Limb (tissue), 2 donors: ENCODE results near the gene SLC25A27.

Source experiments
- DNase-seq, 2 donors: peaks; one replicate each; pipeline ENCODE4 v3.0.0-alpha.2; 2016; ENCODE audit errors: extremely low spot score in 2 of 2

Gene SLC25A27

GRCh38 chr6:46651006-46651405, 1.8 kb upstream of the SLC25A27 start:
- no peak for DNase-seq

DNA sequence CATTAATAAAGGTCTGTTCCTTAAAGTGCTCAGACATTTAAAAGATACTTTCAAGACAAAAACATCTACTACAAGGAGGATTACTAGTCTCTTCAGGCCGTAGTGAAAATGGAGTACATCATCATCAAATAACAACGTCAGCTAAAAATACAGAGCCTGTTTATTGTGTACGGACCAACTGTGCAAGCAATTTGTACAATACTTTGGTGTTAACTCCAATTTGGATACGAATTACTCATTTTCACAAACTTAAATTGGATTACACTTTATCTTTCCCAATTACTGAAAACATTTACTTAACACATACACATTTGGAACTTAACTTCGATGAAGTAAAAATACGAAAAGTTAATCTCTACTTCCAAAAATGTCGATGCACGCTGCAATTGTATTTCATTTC, 959 bp upstream of the SLC25A27 start:
- no peak for DNase-seq

DNA sequence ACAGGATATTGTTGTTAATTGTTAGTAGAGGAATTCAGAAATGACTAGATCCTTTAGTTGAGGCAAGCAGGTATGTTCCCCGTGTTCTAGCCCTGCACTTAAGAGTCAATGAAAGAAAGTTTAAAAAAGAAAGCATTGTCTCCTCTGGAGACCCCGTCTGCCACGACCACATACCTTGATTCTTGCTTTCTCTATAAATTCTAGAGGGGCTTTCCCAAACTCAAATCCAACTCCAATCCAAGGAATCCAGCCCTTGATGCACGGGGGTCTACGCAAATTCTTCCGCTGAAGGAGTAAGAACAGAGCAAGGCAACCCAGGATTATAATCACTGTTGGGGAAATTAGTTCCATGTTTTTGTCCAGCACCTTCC, 558 bp upstream of the SLC25A27 start:
- no peak for DNase-seq

- no peak for DNase-seq
These were observed 842 bp downstream of the SLC25A27 start for GRCh38 chr6:46653439-46654195.

DNA sequence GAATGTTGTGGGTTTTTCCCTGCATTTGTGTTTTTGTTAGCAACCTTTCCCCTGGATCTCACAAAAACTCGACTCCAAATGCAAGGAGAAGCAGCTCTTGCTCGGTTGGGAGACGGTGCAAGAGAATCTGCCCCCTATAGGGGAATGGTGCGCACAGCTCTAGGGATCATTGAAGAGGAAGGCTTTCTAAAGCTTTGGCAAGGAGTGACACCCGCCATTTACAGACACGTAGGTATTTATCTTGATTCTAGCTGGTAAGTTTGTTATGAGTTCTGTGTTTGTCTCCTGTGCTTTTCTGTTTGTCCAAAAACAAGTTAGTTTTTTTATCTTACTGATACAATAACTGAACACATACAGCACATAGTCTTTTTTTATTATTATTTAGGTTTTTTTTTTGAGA, 3.0 kb downstream of the SLC25A27 start:
- no peak for DNase-seq

DNA sequence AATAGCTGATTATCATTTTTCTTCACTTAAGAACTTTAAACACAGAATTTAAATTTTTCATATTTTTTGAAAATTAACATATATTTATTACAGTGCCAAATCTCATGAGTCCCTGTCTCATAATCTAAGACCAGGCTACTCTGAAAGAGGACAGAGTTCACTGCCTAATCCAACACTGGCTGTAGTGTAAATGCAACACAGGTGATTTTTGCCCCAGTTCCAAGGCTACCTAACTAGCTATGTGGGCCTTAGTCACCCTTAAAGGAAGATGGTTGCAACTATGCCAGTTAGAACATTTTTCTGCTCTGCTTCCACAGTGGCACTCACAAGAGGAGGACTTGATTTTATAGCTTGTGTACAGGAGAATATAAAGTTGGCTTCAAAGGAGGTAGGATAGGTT, 4.9 kb downstream of the SLC25A27 start:
- DNase-seq: no peak

DNA sequence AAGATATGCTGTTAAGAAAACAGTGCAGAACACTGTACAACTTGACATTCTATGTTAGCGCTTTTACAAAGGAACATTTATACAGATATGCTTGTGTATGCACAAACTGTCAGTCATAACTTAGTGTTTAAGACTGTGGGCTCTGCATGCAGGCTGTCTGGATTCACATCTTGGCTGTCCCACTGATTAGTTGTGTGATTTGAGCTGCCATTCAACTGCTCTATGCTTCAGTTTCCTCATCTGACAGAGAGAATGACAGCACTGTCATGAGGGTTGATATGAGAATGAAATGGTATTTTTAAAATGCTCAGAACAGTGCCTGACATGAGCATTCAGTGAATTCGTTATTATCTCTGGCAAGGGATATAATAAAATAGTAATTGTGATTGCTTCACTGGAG, 8.7 kb downstream of the SLC25A27 start:
- DNase-seq: no peak

GRCh38 chr6:46667377-46667776, 14.6 kb downstream of the SLC25A27 start:
- DNase-seq: no peak

DNA sequence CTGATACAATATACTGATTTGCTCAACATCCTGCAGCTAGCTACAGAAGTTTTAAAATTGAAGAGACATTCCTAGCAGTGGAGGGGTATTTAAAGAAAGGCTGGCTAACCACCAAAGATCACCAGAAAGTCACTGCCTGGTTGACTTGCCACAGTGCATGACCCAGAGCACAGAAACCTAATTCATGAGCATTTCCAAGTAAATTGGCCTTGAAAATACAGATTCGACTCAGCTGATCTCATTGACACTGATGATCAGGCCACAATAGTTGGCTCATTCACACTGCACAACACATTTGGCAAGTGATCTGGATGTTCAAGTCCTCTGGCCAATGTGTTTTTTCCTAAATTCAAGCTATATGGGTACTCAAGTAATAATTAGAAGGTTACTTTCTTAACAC, 21.6 kb downstream of the SLC25A27 start:
- DNase-seq: no peak

DNA sequence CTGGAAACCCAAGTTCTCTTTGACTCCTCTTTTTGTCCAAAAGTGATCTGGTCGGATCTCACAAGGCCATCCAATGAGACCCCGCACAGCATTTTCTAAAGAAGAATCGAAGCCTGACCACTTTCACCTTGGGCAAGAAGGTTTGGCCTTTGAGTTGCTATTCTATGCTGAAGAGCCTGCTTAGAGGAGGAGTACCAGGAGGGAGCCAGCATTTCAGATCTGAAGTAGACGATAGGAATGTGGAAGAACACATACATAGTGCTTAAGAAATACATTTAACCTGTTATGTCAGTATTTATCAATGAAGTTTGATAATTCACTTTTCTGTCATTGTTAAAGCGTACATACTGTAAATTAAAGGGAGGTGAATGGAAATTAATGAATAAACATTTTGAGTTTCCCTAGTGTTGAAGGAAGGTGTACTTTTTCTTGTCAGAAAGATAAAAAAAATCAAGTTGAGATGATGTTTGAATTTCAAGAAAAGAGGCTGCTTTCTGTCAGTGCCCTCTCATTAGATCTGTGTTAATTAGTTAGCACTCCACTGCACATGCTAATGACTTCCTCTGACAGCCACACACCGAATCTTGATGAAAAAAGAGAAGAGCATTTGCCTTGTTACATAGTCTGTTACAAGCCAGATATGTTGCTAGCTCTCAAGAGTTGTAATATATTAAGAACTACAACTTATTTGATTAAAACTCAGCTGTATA, 24.0 kb downstream of the SLC25A27 start:
- no peak for DNase-seq

GRCh38 chr6:46677314-46677654, 24.5 kb downstream of the SLC25A27 start:
- DNase-seq: no peak

DNA sequence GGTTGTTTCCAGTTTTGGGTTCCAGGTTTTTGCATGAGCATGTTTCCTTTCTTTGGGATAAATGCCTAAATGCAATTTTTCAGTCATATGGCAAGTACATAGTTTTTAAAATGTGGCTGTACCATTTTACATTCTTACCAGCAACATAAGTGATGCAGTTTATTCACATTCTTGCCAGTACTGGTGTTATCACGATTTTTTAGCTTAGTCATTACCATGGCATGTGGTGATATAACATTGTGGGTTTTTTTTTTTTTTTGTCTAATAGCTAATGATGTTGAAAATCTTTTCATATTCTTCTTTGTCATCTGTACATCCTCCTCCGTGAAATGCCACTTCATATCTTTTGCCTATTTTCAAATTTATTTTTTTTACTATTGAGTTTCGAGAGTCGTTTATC, 32.0 kb downstream of the SLC25A27 start:
- DNase-seq: no peak

DNA sequence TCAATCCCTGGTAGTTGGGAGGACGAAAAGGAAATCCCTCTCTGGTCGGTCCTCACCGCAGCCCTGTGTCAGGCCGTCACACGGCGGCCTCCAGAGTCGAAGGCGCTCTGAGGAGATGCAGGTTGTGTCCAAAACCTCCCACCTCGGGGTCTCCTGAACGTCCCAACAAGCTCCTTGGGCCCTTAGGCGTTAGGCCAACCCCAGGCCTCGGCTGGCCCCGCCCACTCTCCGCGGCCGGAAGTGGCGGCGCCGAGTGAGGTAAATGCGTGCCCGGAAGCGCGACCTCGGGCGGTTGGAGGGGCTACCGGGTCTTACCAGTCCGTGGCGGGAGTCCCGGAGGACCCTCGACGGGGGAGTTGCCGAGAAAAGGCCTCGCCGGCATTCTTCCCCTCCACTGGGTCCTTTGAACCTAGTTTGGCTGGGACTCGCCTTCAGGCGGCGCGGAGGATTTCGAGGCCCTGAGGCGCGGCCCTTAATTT, 34.9 kb downstream of the SLC25A27 start, which contains the start of gene TDRD6:
Gene TDRD6, plus strand, starts transcription at position 267 of the 479 bp plus-strand sequence. CDS start 244 bp downstream, outside the sequence.
- DNase-seq: no peak

GRCh38 chr6:46688117-46688965, 35.6 kb downstream of the SLC25A27 start:
- no peak for DNase-seq

- DNase-seq: no peak
These were observed 36.2 kb downstream of the SLC25A27 start for GRCh38 chr6:46688966-46689335.

GRCh38 chr6:46689657-46690056, 36.9 kb downstream of the SLC25A27 start:
- DNase-seq: no peak

GRCh38 chr6:46690141-46690755, 37.5 kb downstream of the SLC25A27 start:
- DNase-seq: peak in 1 of 2 donors; percentile 28

DNA sequence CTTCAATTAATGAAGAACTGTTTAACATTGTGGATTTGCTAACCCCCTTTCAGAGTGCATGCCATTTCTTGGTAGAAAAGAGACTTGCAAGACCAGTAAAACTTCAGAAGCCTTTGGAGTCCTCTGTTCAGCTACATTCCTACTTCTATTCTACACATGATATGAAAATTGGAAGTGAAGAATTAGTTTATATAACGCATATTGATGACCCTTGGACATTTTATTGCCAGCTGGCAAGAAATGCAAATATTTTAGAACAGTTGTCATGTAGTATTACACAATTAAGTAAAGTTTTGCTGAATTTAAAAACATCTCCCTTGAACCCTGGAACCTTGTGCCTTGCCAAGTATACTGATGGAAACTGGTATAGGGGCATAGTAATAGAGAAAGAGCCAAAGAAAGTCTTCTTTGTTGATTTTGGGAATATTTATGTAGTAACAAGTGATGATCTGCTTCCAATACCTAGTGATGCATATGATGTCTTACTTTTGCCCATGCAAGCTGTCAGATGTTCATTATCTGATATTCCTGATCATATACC, 38.2 kb downstream of the SLC25A27 start:
- DNase-seq: no peak

DNA sequence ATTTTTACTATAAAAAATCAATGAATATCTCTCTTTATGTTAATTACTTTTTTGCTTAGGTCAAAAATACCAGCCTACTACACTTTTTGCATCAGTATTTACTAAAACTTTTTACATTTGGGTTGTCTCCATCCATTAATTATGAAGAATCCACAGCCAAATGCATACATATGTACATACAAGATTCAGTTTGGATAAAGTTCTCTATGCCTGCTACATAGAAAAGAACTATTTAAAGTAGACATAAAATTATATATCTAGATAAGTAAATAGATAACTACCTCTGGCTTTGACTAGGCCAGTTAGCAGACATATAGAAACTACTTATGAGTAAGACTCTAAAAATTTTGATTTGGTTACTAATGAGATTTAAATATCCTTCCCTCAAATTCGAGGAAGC, 47.2 kb downstream of the SLC25A27 start:
- no peak for DNase-seq

DNA sequence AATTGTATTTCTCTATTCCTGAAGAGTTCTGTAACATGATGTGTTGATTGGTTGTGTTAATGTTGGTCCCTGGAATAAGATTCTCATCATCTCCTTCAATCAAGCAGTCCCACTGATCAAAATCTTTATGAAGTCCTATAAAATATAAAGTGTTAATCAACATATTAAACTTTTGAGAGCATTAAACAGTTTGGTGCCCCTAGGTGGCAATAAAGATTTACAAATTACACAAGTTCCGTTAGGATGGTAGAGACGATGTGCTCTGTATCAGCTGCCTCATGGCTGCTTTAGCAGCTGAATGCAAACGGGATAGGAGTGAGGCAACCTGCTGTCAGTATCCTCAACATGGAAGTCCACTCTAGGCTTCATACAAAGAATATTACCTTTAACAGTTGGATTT, 51.8 kb downstream of the SLC25A27 start:
- DNase-seq: peak in 1 of 2 donors; percentile 15

- no peak for DNase-seq
These were observed 53.7 kb downstream of the SLC25A27 start for GRCh38 chr6:46706464-46706863.
